Lower leg skin (tissue), 3 donors: Measurements from ENCODE around the gene MYH10.

Experiments
- POLR2A ChIP-seq, 2 donors: fragments of 450-650 bp; IDR thresholded peaks; one replicate each; pipeline ENCODE4 v1.6.1; 2016 to 2017; ENCODE audit warnings: antibody characterized with exemption in 2 of 2, mild to moderate bottlenecking in 1 of 2, moderate library complexity in 1 of 2
- TF ChIP-seq, protein P1 (sequence below), 3 donors: fragments of 450-650 bp; IDR thresholded peaks; one replicate each; pipeline ENCODE4 v1.5.1; 2016; ENCODE audit warnings: antibody characterized with exemption in 3 of 3, mild to moderate bottlenecking in 3 of 3, moderate library complexity in 2 of 3

DNA sequence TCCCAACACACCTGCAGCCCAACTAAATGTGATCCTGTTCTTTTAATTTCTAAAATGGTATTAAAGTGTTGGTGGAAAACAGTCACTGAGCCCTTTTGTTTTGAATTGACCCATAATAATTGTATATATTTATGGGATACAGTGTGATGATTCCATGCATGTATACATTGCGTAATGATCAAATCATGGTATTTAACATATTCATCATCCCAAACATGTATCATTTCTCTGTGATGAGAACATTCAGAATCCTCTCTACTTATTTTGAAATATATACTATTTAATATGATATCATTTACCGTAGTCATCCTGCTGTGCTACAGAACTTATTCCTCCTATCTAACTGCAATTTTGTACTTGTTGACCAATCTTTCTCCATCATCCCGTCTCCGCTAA lies 14.0 kb upstream of the MYH10 start:
- TF ChIP-seq POLR2A (IDR thresholded peaks at IDR 0.05) = no peak
- TF ChIP-seq, protein P1, sequence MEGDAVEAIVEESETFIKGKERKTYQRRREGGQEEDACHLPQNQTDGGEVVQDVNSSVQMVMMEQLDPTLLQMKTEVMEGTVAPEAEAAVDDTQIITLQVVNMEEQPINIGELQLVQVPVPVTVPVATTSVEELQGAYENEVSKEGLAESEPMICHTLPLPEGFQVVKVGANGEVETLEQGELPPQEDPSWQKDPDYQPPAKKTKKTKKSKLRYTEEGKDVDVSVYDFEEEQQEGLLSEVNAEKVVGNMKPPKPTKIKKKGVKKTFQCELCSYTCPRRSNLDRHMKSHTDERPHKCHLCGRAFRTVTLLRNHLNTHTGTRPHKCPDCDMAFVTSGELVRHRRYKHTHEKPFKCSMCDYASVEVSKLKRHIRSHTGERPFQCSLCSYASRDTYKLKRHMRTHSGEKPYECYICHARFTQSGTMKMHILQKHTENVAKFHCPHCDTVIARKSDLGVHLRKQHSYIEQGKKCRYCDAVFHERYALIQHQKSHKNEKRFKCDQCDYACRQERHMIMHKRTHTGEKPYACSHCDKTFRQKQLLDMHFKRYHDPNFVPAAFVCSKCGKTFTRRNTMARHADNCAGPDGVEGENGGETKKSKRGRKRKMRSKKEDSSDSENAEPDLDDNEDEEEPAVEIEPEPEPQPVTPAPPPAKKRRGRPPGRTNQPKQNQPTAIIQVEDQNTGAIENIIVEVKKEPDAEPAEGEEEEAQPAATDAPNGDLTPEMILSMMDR (IDR thresholded peaks at IDR 0.05) = no peak
